HCT116 (cell line): ENCODE measurements around the gene PTPN12. TPM values are rescaled to one million over a fixed set of nuclear protein-coding genes. Genes with fewer than 3 reads are reported as not detected.

Experiments
- ATAC-seq: fragments of 200-7000 bp; cut with Tn5 transposase; 2 replicates; pipeline ENCODE4 v1.9.1; 2020; ENCODE audit warnings: mild to moderate bottlenecking, moderate library complexity
- BruUV-seq: library from RNA; stranded (reverse); fragments of 400-500 nt; replicated peaks from 2 replicates; lab custom pipeline; 2021; lab: Mats Ljungman, UMichigan
- CTCF ChIA-PET: fragments of 300-600 bp; sonication (Branson Sonifier 250); formaldehyde crosslinking; loops from one replicate; lab custom pipeline; 2021; ENCODE audit warnings: antibody characterized with exemption; lab: Charles Lee
- POLR2A ChIA-PET: fragments of 300-600, 350-600 bp; sonication (Branson Sonifier 250); formaldehyde crosslinking; loops from one replicate; lab custom pipeline; 2021; ENCODE audit warnings: antibody characterized with exemption; lab: Charles Lee
- RAD21 ChIA-PET, 2 experiments: fragments of 300-600 bp; sonication (Branson Sonifier 250); formaldehyde crosslinking; loops; one replicate each; lab custom pipeline; 2023; ENCODE audit warnings: low total read pairs in 2 of 2; ENCODE audit not compliant: uncharacterized antibody in 2 of 2, unreplicated experiment in 2 of 2, low non-redundant PET in 1 of 2; lab: Charles Lee
- DNase-seq: peaks from one replicate; pipeline ENCODE4 v3.0.0-alpha.2; 2010; ENCODE audit warnings: low read depth, low spot score
- H2AFZ ChIP-seq: fragments of 200-600 bp; shearing (Covaris generic), sonication (generic); 2 replicates; pipeline ENCODE4 v1.6.1; 2017; ENCODE audit warnings: low read depth, mixed run types, mixed read lengths, antibody characterized with exemption, low read length; ENCODE audit not compliant: poor library complexity, severe bottlenecking
- H3K27ac ChIP-seq: 2 replicates; pipeline ENCODE4 v1.5.1; 2012; ENCODE audit warnings: low read depth, low read length
- H3K27me3 ChIP-seq: fragments of 200-600 bp; sonication (generic); 2 replicates; pipeline ENCODE4 v1.6.1; 2016; ENCODE audit warnings: mixed run types, low read length, mixed read lengths; ENCODE audit not compliant: insufficient read depth
- H3K36me3 ChIP-seq, 2 experiments: fragments of 200-500 bp in 1 of 2; fragments of 200-600 bp in 1 of 2; sonication (Bioruptor generic) in 1 of 2; sonication (generic) in 1 of 2; 2 replicates each; pipeline versions ENCODE4 v1.5.1 to v1.6.1; 2014 to 2016; ENCODE audit warnings: low read length in 2 of 2, inconsistent platforms in 1 of 2, mixed read lengths in 1 of 2, mixed run types in 1 of 2; ENCODE audit not compliant: insufficient read depth in 2 of 2, control insufficient read depth in 1 of 2
- H3K4me1 ChIP-seq, 2 experiments: fragments of 200-600 bp in 1 of 2; sonication (generic) in 1 of 2; 2 replicates each; pipeline versions ENCODE4 v1.5.1 to v1.6.1; 2012 to 2017; ENCODE audit warnings: low read length in 2 of 2, inconsistent platforms in 1 of 2, mild to moderate bottlenecking in 1 of 2, mixed read lengths in 1 of 2, mixed run types in 1 of 2, moderate library complexity in 1 of 2; ENCODE audit not compliant: insufficient read depth in 2 of 2, control insufficient read depth in 1 of 2
- H3K4me2 ChIP-seq: fragments of 200-600 bp; sonication (generic); 2 replicates; pipeline ENCODE4 v1.6.1; 2017; ENCODE audit warnings: mixed run types, low read length, mixed read lengths
- H3K4me3 ChIP-seq, 2 experiments: fragments of 200-600 bp in 1 of 2; sonication (generic) in 1 of 2; replicated peaks in 1 of 2; 2 replicates each; pipeline ENCODE4 v1.5.1; 2011 to 2016; ENCODE audit warnings: low read length in 2 of 2, control low read depth in 1 of 2, low read depth in 1 of 2, mild to moderate bottlenecking in 1 of 2, mixed read lengths in 1 of 2, mixed run types in 1 of 2
- H3K79me2 ChIP-seq: fragments of 200-600 bp; sonication (generic); 2 replicates; pipeline ENCODE4 v1.6.1; 2017; ENCODE audit warnings: mild to moderate bottlenecking, mixed run types, low read length, moderate library complexity, mixed read lengths; ENCODE audit not compliant: insufficient read depth
- H3K9ac ChIP-seq: fragments of 200-600 bp; sonication (generic); 2 replicates; pipeline ENCODE4 v1.6.1; 2016; ENCODE audit warnings: low read length, mixed read lengths
- H3K9me2 ChIP-seq: fragments of 200-600 bp; sonication (generic), shearing (Covaris generic); 2 replicates; pipeline ENCODE4 v1.6.1; 2017; ENCODE audit warnings: mixed run types, mild to moderate bottlenecking, moderate library complexity; ENCODE audit not compliant: insufficient read depth
- H3K9me3 ChIP-seq, 2 experiments: fragments of 200-500 bp in 1 of 2; fragments of 200-600 bp in 1 of 2; sonication (Bioruptor generic) in 1 of 2; sonication (generic) in 1 of 2; 2 replicates each; pipeline ENCODE4 v1.6.1; 2014 to 2017; ENCODE audit warnings: low read length in 2 of 2, mixed read lengths in 2 of 2, inconsistent platforms in 1 of 2, low read depth in 1 of 2, mild to moderate bottlenecking in 1 of 2, mixed run types in 1 of 2, moderate library complexity in 1 of 2; ENCODE audit not compliant: control insufficient read depth in 1 of 2, insufficient read depth in 1 of 2
- H4K20me1 ChIP-seq: fragments of 200-600 bp; sonication (generic), shearing (Covaris generic); 2 replicates; pipeline ENCODE4 v1.6.1; 2017; ENCODE audit warnings: mixed run types, mild to moderate bottlenecking, moderate library complexity; ENCODE audit not compliant: insufficient read depth
- ATF3 ChIP-seq: IDR thresholded peaks from 2 replicates; pipeline ENCODE4 v1.6.1; 2012
- CBX3 ChIP-seq: IDR thresholded peaks from 2 replicates; pipeline ENCODE4 v1.6.1; 2012; ENCODE audit warnings: low read depth
- CEBPB ChIP-seq: IDR thresholded peaks from 2 replicates; pipeline ENCODE4 v1.6.1; 2012; ENCODE audit warnings: low read depth
- CTCF ChIP-seq, 3 experiments: fragments of 200-600 bp in 1 of 3; sonication (generic) in 1 of 3; IDR thresholded peaks in 2 of 3; conservative IDR thresholded peaks in 1 of 3; 2 replicates each; pipeline ENCODE4 v1.5.1; 2012 to 2017; ENCODE audit warnings: low read depth in 2 of 3, low read length in 2 of 3, antibody characterized with exemption in 1 of 3, borderline replicate concordance in 1 of 3, control low read depth in 1 of 3, mild to moderate bottlenecking in 1 of 3, mixed read lengths in 1 of 3, mixed run types in 1 of 3, moderate library complexity in 1 of 3; ENCODE audit not compliant: insufficient read depth in 1 of 3
- EGR1 ChIP-seq: IDR thresholded peaks from 2 replicates; pipeline ENCODE4 v1.6.1; 2012; ENCODE audit warnings: low read depth
- ELF1 ChIP-seq: IDR thresholded peaks from 2 replicates; pipeline ENCODE4 v1.6.1; 2012; ENCODE audit warnings: low read depth, borderline replicate concordance
- EZH2phosphoT487 ChIP-seq: fragments of 200-600 bp; IDR thresholded peaks from 2 replicates; pipeline ENCODE4 v1.6.1; 2018; ENCODE audit warnings: antibody characterized with exemption, borderline replicate concordance
- JUND ChIP-seq: IDR thresholded peaks from 2 replicates; pipeline ENCODE4 v1.6.1; 2012
- MAX ChIP-seq: IDR thresholded peaks from 2 replicates; pipeline ENCODE4 v1.6.1; 2012
- POLR2A ChIP-seq: IDR thresholded peaks from 2 replicates; pipeline ENCODE4 v1.7.0; 2011; ENCODE audit warnings: borderline replicate concordance; ENCODE audit not compliant: insufficient read depth, insufficient read length; ENCODE audit errors: extremely low read depth
- SP1 ChIP-seq: IDR thresholded peaks from 2 replicates; pipeline ENCODE4 v1.6.1; 2012; ENCODE audit warnings: low read depth
- SRF ChIP-seq: IDR thresholded peaks from 2 replicates; pipeline ENCODE4 v1.6.1; 2012; ENCODE audit warnings: low read depth
- YY1 ChIP-seq: IDR thresholded peaks from 2 replicates; pipeline ENCODE4 v1.6.1; 2011; ENCODE audit warnings: low read length, low read depth, moderate library complexity, mild to moderate bottlenecking; ENCODE audit not compliant: insufficient replicate concordance; ENCODE audit errors: extremely low read depth
- ZFX ChIP-seq: fragments of 450-650 bp; IDR thresholded peaks from 2 replicates; pipeline ENCODE4 v1.6.1; 2017
- ZNF274 ChIP-seq: fragments of 200-500 bp; sonication (Bioruptor generic); IDR thresholded peaks from 2 replicates; pipeline ENCODE4 v1.6.1; 2014; ENCODE audit warnings: mild to moderate bottlenecking, low read depth, low read length, inconsistent platforms
- intact Hi-C: fragments of 100-400 bp; cut with micrococcal nuclease; formaldehyde crosslinking; loops from 2 replicates; pipeline ENCODE4 v1.10.0; 2022
- total RNA-seq: library from RNA; stranded (reverse); gene quantifications from one replicate; pipeline ENCODE4 v1.2.1, GENCODE V29; 2021; ENCODE audit not compliant: unreplicated experiment

Gene PTPN12
- total RNA-seq, 1 experiment from 2014 or later = 80.5 TPM

GRCh38 chr7:77563275-77563674, 26.2 kb downstream of the PTPN12 start:
- DNase-seq (no peak), ATAC-seq (no peak)
- TF ChIP-seq CBX3 (no peak), EZH2phosphoT487 (no peak), CEBPB (no peak), SRF (no peak), JUND (no peak), MAX (no peak), CTCF (IDR thresholded peaks at IDR 0.05 in 2 of 3, conservative IDR thresholded peaks at IDR 0.05 in 1 of 3; ENCODE audit: borderline replicate concordance in 1 of 3, insufficient read depth in 1 of 3, low read depth in 2 of 3, low read length in 2 of 3) (no peak), ATF3 (no peak), EGR1 (no peak), YY1 (no peak), ELF1 (no peak), POLR2A (no peak), SP1 (no peak), ZNF274 (no peak), ZFX (no peak)
- POLR2A ChIA-PET = no interaction called here
- CTCF ChIA-PET = no interaction called here
- no peaks in the 10 kb centered on the region for H3K9me2 ChIP-seq
- H3K79me2 ChIP-seq = peaks cover 94% of the 10 kb centered on the region
- no peaks in the 10 kb centered on the region for H3K27me3 ChIP-seq
- no TSS peak for BruUV-seq
- no peaks in the 10 kb centered on the region for H3K9me3 ChIP-seq
- no peaks in the 10 kb centered on the region for H3K36me3 ChIP-seq
- RAD21 ChIA-PET = no interaction called here
- no peak overlapping the region for H2AFZ ChIP-seq
- no peak overlapping the region for H3K27ac ChIP-seq
- no peak overlapping the region for H3K4me2 ChIP-seq
- no peak overlapping the region for H3K9ac ChIP-seq
- H4K20me1 ChIP-seq = 0 out of 2 replicates have a peak, but pooled peaks cover 3% of the 10 kb centered on the region
- intact Hi-C loops = no loop called here
- H3K4me1 ChIP-seq = no peaks in the 10 kb centered on the region
- no peak overlapping the region for H3K4me3 ChIP-seq
